HG02973 (cell line): ENCODE measurements around the gene SH3BP2.

Experiments
- ATAC-seq: cut with Tn5 transposase; IDR thresholded peaks from one replicate; pipeline ENCODE4 v1.9.1; 2021; ENCODE audit warnings: moderate library complexity; ENCODE audit not compliant: unreplicated experiment

The SH3BP2 gene

DNA sequence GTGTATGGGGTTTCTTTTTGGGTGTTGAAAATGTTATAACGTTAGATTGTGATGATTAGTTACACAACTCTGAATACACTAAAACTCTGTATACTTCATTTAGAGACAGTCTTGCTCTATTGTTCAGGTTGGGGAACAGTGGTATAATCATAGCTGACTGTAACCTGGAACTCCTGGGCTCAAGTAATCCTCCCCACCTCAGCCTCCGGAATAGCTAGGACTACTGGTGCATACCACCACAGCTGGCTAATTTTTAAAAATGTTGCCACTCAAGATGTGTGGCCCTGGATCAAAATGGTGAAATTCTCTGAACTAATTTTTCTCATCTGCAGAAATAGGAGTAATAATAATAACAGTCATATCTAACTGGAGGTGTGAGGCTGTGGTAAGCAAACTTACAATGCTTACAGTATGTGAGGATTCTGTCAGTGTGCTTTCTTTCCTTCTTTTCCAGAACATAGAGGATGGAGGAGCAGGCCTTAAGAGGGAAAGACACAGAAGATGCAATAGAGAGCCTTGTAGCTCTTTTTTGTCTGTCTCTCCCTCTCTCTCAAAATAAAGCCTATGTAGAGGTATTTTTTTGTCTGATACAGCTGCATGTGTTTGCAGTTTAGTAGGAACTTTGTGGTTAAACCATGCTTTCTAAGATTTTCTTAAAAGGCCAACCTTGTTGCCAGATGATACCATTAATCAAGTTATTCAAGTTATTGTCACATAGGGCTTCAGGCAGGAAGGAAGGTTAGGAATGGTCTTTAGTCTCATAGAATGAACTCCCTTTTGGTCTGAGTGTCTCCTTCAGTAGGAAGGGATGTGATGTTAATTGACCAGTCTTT, 58.3 kb downstream of the SH3BP2 start:
- ATAC-seq, result no peak

DNA sequence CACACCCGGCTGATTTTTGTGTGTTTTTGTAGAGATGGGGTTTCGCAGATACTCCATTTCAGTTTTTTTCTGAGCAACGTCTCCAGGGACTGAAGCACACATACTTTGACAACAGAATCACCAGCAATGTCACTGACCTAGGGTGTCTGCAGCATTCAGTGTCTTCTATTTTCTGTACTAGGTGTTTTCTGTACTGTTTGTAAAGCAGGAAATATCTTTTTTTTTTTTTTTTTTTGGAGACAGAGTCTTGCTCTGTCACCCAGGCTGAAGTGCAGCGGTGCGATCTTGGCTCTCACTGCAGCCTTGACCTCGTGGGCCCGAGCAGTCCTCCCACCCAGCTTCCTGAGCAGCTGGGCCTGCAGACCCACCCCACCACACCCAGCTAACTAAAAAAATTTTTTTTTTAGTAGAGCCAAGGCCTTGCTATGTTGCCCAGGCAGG, 59.6 kb downstream of the SH3BP2 start:
- ATAC-seq, result no peak

DNA sequence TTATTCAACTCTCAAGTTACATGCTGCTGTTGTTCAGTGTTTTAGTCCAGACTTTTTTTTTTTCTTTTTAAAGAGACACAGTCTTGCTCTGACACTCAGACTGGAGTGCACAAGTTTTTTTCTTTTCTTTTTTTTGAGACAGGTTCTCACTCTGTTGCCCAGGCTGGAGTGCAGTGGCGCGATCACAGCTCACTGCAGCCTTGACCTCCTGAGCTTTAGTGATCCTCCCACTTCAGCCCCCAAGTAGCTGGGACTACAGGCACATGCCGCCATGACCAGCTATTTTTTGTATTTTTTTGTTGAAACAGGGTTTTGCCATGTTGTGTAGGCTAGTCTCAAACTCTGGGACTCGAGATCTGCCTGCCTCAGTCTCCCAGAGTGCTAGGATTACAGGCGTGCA, 62.7 kb downstream of the SH3BP2 start:
- no peak for ATAC-seq

DNA sequence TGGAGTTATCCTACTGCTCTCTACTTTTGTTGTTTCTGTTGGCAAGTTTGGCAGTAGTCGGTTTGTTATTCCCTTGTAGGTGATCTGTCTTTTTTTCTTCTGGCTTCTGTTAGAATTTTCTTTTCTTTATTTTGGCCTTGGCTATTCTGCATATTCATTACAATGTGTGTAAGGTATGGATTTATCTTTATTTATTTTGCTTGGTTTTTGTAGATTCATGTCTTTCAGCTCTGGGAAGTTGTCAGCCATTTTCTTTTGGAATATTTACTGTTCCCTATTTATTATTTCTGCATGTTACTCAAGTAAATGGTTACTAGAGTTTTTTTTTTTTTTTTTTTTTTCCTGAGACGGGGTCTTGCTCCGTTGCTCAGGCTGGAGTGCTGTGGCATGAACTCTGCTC, 63.4 kb downstream of the SH3BP2 start:
- ATAC-seq, result no peak

DNA sequence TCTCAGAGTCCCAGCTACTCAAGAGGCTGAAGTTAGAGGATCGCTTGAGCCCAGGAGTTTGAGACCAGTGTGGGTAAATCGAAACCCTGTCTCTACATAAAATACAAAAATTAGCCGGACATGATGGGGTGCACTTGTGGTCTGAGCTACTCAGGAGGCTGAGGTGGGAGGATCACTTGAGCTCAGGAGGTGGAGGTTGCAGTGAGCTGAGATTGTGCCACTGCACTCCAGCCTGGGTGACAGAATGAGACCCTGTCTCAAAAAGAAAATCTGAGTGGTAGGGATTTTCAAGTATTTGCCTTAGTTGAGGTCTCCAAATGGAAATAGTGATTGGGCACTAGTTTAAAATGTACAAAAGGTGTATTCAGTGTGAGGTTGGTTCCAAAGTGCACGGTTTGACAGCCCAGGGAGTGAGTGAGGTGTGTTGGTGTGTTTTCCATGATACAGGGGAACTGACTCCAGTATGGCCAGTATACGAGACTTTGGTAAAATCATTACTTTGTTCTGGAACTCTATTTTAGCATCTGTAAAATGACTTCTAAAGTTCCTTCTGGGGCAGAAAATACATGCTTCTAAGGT, 64.6 kb downstream of the SH3BP2 start:
- no peak for ATAC-seq

DNA sequence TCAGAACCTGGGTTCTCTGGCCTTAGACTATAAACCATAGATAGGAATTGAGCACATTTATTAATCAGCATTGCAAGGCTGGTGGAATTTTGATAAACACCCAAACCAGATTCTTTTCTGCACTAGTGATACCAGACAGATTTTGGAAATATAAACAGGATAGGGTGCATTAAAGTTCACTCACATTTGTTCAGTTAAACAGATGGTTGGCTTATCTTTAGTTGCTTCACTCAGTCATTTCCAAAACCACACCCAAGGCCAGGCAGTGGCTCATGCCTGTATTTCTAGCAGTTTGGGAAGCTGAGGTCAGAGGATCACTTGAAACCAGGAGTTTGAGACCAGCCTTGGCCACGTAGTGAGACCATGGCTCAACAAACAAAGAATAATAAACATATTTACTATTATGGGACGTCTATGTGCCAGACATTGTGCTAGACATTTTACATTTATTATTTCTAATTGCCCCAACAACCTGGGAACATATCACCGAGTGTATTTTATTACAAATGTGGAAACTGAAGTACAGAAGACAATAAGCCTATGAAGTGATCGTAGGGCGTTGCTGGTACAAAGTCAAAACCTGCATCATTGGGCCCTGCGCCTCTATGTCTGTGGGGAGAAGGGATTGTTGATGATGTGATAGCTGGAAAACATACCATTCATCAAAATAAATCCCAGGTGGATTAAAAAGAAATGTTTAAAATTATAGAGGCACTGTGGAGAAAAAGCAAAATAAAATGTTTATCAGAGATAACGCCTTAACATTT, 65.7 kb downstream of the SH3BP2 start:
- no peak for ATAC-seq

DNA sequence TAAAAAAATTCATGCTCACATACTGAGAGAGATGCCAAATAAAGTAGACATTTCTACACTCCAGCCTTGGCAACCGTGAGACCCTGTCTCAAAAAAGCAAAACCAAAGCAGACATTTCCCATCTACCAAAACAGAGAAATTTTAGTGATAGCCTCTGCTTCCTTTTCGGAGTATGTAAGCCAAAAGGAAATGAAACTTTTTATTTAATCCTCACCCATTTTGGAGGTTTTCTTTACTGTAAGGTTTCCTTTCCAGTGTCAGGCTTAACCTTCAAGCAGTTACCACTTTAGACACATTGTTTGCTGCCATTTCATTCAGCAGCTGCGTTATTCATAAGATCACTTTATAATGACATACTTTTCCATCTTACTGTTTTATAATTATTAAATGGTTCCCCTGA, 66.6 kb downstream of the SH3BP2 start:
- no peak for ATAC-seq

DNA sequence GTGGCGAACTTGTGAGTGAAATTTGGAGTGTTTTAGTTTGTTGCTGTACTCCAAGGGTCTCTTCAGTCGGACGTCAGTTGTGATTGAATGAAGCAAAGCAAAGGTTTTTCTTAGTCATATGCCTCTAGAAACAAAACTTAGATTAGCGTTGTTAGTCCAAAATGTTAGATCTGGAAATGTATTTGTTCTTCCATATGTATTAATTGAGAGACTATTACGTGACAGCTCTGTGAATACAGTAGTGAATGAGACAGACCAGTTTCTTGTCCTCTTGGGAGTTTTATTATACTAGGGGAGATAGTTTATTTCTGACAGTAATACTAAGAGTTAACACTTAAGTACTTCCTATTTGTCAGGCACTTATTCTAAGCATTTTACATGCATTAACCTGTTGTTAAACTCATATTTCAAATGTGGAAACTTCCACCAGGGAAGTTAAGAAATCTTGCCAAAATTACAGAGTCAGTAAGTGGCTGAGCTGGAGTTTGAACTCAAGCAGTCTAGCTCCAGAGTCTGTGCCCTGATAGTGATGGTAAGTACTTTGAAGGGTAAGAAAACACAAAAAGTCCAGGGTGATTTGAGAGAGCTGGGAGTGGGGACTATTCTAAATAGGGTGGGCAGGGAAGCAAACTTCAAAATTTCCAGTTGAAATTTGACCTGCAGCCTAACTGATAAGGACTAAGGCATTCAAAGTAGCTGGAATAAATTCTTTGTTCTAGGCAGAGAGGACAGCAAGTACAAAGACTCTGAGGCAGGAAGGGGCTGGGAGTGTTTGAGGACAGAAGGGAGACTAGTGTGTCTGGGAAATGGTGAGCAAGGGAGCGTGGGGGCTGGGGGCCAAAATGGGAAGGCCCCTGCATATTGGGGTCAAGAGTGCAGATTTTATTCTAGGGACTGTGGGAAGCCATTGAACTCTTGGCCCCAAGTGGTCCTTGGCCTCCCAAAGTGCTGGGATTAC, 67.8 kb downstream of the SH3BP2 start:
- ATAC-seq, result no peak

DNA sequence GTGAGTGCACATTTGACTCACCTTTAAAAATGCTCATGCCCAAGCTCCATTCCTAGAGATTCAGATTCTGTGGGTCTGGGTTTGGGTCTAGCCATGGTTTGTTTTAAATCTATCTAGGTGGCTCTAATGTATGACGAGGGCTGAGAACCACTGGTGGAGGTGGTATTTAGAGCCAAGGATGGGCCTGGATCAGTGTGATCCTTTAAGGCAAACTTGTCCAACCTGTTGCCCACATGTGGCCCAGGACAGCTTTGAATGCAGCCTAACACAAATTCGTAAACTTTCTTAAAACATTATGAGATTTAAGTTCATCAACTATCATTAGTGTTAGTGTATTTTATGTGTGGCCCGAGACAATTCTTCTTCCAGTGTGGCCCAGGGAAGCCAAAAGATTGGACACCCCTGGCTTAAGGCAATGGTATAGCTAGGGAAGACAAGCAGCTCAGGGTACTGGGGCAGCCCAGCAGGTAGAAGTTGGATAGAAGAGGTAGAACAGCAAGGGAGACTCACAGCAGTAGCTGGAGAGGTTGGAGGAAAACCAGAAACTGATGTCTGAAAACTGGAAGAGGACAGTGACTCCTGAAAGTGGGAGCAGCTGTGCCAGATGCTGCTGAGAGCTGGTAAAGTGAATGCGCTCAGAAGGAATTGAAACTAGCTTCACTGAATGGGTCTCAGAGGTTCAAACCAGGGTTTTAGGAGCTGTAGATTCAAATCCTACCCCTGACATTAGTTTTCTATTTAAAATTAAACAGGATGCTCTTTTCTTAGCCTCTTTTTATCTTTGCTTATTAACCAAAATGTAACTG, 68.9 kb downstream of the SH3BP2 start:
- no peak for ATAC-seq

DNA sequence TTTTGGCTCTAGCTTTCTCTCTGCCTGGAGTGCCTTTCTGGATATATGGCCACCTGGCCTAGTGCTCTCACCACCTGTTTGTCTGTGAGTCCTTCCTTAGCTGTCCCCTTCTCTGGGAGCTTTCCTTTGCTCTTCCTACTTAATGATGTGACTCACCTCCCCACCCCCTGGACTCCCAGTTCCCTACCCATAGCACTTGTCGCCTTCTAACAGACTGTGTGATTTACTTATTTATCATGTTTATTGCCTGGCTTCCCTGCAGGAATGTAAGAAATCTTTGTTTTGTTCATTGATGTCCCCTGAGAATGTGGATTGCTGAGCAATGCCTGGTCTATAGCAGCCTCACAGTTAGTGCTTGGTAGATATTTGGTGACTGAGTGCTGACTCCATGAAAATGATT, 69.6 kb downstream of the SH3BP2 start:
- no peak for ATAC-seq

DNA sequence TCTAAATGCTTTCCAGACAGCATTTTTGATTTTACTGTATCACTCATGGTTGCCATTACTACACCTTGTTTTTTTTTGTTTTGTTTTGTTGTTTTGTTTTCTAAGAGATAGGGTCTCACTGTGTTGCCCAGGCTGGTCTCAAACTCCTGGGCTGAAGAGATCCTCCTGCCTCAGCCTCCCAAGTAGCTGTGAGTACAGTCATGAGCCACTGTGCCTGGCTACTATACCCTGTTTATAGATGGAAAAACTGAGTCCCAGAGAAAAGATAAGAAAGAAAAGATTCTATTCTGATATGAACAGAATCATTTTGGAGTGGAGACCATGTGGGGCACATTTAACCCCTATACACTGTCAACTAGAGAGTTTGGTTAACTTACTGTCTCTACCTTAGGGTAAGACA, 70.8 kb downstream of the SH3BP2 start:
- ATAC-seq, result no peak

DNA sequence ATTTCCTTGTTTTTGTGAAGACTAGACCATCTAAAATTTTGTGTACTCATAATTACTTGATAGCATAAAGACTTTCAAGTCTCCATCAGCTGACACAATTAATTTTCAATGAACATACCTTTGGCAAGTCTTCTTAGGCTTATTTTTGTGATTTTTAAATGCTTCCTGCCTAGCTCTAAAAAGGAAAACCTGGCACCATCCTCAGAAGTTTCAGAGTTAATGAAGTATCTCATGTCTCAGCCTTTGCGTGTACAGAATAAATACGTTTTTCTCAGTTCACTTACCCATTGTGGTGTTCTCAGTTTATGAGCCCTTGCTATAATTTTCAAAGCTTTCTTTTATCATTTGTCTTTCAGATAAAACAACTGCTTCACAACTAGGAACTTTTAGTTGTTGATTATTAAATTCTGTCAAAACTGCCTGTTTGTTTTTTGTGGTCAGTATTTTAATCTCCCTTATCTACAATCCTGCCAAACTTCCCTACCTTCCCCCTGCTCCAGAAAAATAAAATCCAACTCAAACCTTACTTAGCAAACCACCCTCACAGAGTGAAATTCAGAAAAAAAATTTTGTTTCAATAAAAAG, 72.4 kb downstream of the SH3BP2 start:
- no peak for ATAC-seq

DNA sequence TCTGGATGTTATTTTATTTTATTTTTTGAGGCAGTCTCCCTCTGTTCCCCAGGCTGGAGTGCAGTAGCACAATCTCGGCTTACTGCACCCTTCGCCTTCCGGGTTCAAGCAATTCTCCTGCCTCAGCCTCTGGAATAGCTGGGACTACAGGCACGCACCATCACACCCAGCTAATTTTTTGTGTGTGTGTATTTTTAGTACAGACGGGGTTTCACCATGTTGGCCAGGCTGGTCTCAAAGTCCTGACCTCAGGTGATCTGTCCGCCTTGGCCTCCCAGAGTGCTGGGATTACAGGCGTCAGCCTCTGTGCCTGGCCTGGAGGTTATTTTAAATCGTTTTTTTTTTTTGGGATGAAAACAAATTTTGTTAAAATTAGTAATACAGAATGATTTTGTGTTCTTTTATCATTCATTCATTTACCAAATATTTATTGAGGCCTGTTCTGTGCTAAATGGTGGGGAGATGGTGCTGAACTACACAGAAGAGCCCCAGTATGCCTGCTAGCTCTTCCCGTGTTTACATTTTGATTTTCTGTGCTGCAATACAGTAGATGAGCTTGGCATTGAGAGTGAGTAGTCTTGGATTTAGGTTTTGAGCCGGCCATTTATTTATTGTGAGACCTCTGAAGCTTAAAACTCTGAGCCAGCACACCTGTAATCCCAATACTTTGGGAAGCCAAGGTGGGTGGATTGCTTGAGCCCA, 73.4 kb downstream of the SH3BP2 start:
- no peak for ATAC-seq

DNA sequence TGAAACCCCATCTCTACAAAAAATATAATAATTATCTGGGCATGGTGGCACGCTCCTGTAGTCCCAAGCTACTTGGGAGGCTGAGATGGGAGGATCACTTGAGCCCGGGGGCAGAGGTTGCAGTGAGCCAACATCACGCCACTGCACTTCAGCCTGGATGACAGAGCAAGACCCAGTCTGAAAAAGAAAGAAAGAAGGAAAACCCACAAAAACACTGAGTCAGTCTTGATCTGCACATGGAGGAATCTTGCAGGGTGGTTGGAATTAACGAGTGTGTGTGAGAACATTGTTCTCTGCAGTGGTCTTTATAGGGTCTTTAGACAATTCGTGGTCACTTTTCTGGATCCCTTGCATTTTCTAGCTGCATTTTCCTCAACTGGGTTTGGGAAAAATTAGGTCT, 74.0 kb downstream of the SH3BP2 start:
- no peak for ATAC-seq

DNA sequence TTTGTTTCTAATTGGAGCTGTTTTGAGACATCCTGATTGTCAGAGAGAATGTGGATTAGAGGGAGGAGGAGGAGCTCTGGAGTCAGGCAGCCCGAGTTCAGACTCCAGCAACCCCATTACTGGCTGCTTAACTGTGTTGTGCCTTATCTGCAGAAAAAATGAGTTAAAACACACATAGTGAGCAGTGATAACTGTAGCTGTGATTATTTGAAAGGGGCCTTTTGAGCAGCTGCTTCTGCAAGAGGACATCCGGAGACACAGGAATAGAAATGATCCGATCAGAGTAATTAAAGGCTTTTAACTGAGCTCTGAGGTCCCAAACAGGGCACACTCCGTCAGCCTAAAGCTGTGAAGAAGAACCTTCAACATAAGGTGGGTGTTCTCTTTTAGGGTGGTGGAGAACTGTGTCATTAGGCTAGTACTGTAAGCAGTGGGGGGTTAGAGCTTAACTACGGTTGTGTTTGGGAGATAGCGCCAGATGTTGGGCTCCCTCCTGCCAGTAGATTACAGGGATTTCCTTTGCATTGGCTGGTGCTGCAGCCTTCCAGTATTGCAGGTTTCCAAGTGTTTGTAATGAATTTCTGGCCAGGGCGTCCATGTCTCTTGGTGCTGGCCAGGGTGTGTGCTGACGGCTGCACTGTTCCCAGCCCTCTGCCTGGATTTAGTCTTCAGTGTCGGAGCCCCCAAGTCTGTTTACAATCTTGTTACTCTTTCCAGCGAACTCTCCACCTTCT, 75.0 kb downstream of the SH3BP2 start:
- no peak for ATAC-seq

DNA sequence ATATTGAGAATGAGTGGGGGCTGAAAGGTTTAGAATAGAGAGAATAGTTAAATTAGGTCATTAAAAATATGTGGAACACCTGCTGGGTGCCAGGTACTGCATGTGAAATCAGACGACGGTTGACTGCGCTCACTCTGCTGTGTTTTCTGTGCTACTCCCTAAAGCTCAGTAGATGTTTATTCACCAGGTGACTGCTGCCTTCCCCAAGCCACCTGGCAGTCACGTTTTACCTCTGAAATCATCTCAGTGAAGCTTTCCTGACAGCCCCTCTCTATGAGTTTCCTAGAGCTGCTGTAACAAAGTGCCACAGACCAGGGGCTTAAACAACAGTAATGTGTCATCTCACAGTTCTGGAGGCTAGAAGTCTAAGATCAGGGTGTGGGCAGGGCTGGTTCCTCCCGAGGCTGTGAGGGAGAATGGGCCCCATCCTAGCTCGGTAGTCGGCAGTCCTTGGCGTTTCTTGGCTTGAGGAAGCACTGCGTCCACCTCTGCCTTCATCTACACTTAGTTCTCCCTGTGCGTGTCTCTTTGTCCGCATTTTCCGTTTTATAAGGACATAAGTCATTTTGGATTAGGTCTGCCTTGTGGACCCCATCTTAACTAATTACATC, 76.1 kb downstream of the SH3BP2 start:
- ATAC-seq, result no peak

DNA sequence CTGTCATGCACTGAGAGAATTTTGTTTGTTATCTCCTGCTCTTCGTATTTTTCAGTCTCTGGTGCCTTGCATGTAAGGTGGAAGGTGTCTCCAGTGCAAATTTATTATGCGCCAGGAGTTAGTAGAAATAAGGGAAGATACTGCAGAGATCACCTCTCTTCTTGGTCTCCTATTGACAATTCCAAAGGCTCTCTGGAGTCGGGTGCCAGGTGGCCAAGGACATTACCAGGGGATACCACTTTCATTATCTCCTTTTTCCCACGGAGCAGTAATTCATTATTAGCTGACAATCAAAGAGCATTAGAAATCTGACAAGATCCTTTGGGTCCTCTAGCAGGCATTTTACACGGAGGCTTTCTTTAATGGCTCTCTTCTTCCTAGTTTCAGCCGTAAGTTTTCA, 76.8 kb downstream of the SH3BP2 start:
- no peak for ATAC-seq

DNA sequence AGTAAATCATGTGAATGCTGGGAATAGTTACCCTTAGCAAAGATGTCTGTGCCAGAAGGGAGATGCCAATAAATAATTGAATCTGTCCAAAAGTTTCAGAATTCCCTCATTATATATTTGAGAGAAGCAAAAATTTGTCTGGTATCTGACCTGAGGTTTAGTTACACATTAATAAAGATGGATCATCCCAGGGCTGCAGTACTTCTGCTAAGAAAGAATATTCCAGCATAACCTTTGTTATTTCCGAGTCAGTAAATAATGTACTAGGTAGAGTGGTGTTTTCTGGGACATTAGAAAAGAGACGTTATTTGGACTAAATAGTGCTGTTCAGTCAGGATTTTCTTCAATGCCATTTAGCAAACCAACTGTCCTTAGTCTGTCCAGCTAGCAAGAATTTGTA, 77.2 kb downstream of the SH3BP2 start:
- no peak for ATAC-seq
